PC-3 (cell line): ENCODE data around the gene RAB11FIP4. TPM values are rescaled to one million over a fixed set of nuclear protein-coding genes. Genes with fewer than 3 reads are reported as not detected.

Experiments used
- ATAC-seq: fragments of 200-7000 bp; cut with Tn5 transposase; 2 replicates; pipeline ENCODE4 v1.9.1; 2020; ENCODE audit warnings: mild to moderate bottlenecking, moderate library complexity
- BruUV-seq: library from RNA; stranded (reverse); fragments of 400-500 nt; replicated peaks from 2 replicates; lab custom pipeline; 2021; lab: Mats Ljungman, UMichigan
- CTCF ChIA-PET: fragments of 300-600 bp; sonication (Branson Sonifier 250); formaldehyde crosslinking; loops from one replicate; lab custom pipeline; 2022; ENCODE audit warnings: antibody characterized with exemption; lab: Charles Lee
- POLR2A ChIA-PET: fragments of 300-600 bp; sonication (Branson Sonifier 250); formaldehyde crosslinking; loops from one replicate; lab custom pipeline; 2022; ENCODE audit warnings: antibody characterized with exemption; ENCODE audit not compliant: unreplicated experiment; lab: Charles Lee
- DNase-seq: peaks from one replicate; pipeline ENCODE4 v3.0.0-alpha.2; 2015
- H2AFZ ChIP-seq: fragments of 300-600 bp; sonication (generic); 2 replicates; pipeline ENCODE4 v1.6.0; 2016; ENCODE audit warnings: antibody characterized with exemption, low read length
- H3F3A ChIP-seq: fragments of 300-600 bp; sonication (generic); one replicate; pipeline ENCODE4 v1.6.0; 2017; ENCODE audit warnings: antibody characterized with exemption, low read length, control low read depth, mild to moderate bottlenecking; ENCODE audit not compliant: unreplicated experiment
- H3K27ac ChIP-seq: fragments of 300-600 bp; sonication (generic); 2 replicates; pipeline ENCODE4 v1.5.1; 2016; ENCODE audit warnings: mild to moderate bottlenecking, low read length
- H3K27me3 ChIP-seq: fragments of 300-600 bp; sonication (generic); 2 replicates; pipeline ENCODE4 v1.6.1; 2016; ENCODE audit warnings: low read length, mixed read lengths
- H3K36me3 ChIP-seq: fragments of 300-600 bp; sonication (generic); 2 replicates; pipeline ENCODE4 v1.6.1; 2016; ENCODE audit warnings: low read depth, mixed run types, low read length, mixed read lengths
- H3K4me1 ChIP-seq: fragments of 300-600 bp; sonication (generic); 2 replicates; pipeline ENCODE4 v1.5.1; 2016; ENCODE audit warnings: low read length; ENCODE audit not compliant: insufficient read depth
- H3K4me2 ChIP-seq: fragments of 300-600 bp; sonication (generic); 2 replicates; pipeline ENCODE4 v1.6.0; 2016; ENCODE audit warnings: low read length
- H3K4me3 ChIP-seq: fragments of 300-600 bp; sonication (generic); 2 replicates; pipeline ENCODE4 v1.5.1; 2016; ENCODE audit warnings: mild to moderate bottlenecking, low read length, mixed read lengths
- H3K79me2 ChIP-seq: fragments of 300-600 bp; sonication (generic); 2 replicates; pipeline ENCODE4 v1.6.1; 2017; ENCODE audit warnings: low read length, mixed read lengths
- H3K9ac ChIP-seq: fragments of 300-600 bp; sonication (generic); 2 replicates; pipeline ENCODE4 v1.6.0; 2016; ENCODE audit warnings: mild to moderate bottlenecking, low read length
- H3K9me2 ChIP-seq: fragments of 300-600 bp; sonication (generic); replicated peaks from 2 replicates; pipeline ENCODE4 v1.6.1; 2016; ENCODE audit warnings: mixed run types, low read length, mixed read lengths
- H3K9me3 ChIP-seq: fragments of 300-600 bp; sonication (generic); 2 replicates; pipeline ENCODE4 v1.6.1; 2016; ENCODE audit warnings: low read length, mixed read lengths
- H4K20me1 ChIP-seq: fragments of 300-600 bp; sonication (generic); 2 replicates; pipeline ENCODE4 v1.6.1; 2016; ENCODE audit warnings: low read length, mixed read lengths
- CTCF ChIP-seq: fragments of 300-600 bp; sonication (generic); conservative IDR thresholded peaks from 2 replicates; pipeline ENCODE4 v1.5.1; 2017; ENCODE audit warnings: antibody characterized with exemption, low read depth, mild to moderate bottlenecking, low read length
- EZH2 ChIP-seq: fragments of 300-600 bp; sonication (generic); IDR thresholded peaks from one replicate; pipeline ENCODE4 v1.6.1; 2017; ENCODE audit warnings: antibody characterized with exemption, mild to moderate bottlenecking, low read length; ENCODE audit not compliant: unreplicated experiment
- EZH2phosphoT487 ChIP-seq: fragments of 300-600 bp; sonication (generic); IDR thresholded peaks from 2 replicates; pipeline ENCODE4 v1.6.1; 2018; ENCODE audit warnings: mild to moderate bottlenecking, antibody characterized with exemption, low read length, borderline replicate concordance
- intact Hi-C: fragments of 100-400 bp; cut with micrococcal nuclease; formaldehyde crosslinking; loops from 2 replicates; pipeline ENCODE4 v1.9.0; 2023
- total RNA-seq: library from RNA; depleted of rRNA; stranded (reverse); fragments of >200 nt; gene quantifications from 2 replicates; pipeline ENCODE4 v1.2.3, GENCODE V29; 2014

RAB11FIP4 gene
- total RNA-seq, 1 experiment from 2014 or later, result 4.2 TPM

- H3K27me3 ChIP-seq, result no peaks in the 10 kb centered on the region
- no peaks in the 10 kb centered on the region for H3K9me3 ChIP-seq
- H3K4me3 ChIP-seq, result no peak overlapping the region
- BruUV-seq, result no TSS peak
- no peaks in the 10 kb centered on the region for H3F3A ChIP-seq
- H3K9ac ChIP-seq, result no peak overlapping the region
- peaks cover 10% of the 10 kb centered on the region for H3K4me1 ChIP-seq
- no peak for DNase-seq
- no peak overlapping the region for H3K4me2 ChIP-seq
- ATAC-seq, result no peak
- no peaks in the 10 kb centered on the region for H3K79me2 ChIP-seq
- H3K27ac ChIP-seq, result no peak overlapping the region
- no peak overlapping the region for H2AFZ ChIP-seq
- no peaks in the 10 kb centered on the region for H3K9me2 ChIP-seq
- H3K36me3 ChIP-seq, result no peaks in the 10 kb centered on the region
- ChIA-PET CTCF (no interaction called here), POLR2A (no interaction called here)
- intact Hi-C loops, result no loop called here
- TF ChIP-seq EZH2phosphoT487 (no peak), EZH2 (no peak), CTCF (no peak)
- H4K20me1 ChIP-seq, result no peaks in the 10 kb centered on the region
These were observed 106.7 kb downstream of the RAB11FIP4 start for GRCh38 chr17:31497994-31498826.

- ChIA-PET CTCF (no interaction called here), POLR2A (no interaction called here)
- Histone ChIP-seq H3K9me2 (no peaks in the 10 kb centered on the region), H4K20me1 (no peaks in the 10 kb centered on the region), H3K79me2 (no peaks in the 10 kb centered on the region), H2AFZ (peak overlapping the region; percentile 61), H3K27me3 (no peaks in the 10 kb centered on the region), H3K9ac (no peak overlapping the region), H3K4me2 (peak overlapping the region; percentile 65), H3K4me3 (peak overlapping the region; percentile 33; the same call in 1 of the 2 replicates), H3K9me3 (no peaks in the 10 kb centered on the region), H3K36me3 (no peaks in the 10 kb centered on the region), H3K27ac (peak overlapping the region; percentile 50), H3K4me1 (peaks cover 10% of the 10 kb centered on the region), H3F3A (no peaks in the 10 kb centered on the region)
- ATAC-seq (peak; percentile 85), DNase-seq (peak; percentile 66)
- no TSS peak for BruUV-seq
- intact Hi-C loops, result no loop called here
- TF ChIP-seq EZH2, result no peak
- TF ChIP-seq EZH2phosphoT487, result no peak
- no peak for TF ChIP-seq CTCF
These were observed 108.5 kb downstream of the RAB11FIP4 start for GRCh38 chr17:31499771-31500554.
